GM23338 (cell line): ENCODE results near the gene SMURF2.

Experiments
- CREB1 ChIP-seq: fragments of 250-450 bp; sonication (Bioruptor Pico); IDR thresholded peaks from 2 replicates; pipeline ENCODE4 v1.5.0; 2020; ENCODE audit warnings: low read depth, mild to moderate bottlenecking, moderate library complexity
- CTCF ChIP-seq, 2 experiments: fragments of 200-600 bp in 1 of 2; sonication (generic) in 1 of 2; conservative IDR thresholded peaks; 2 replicates each; pipeline versions ENCODE4 v1.5.1 to v1.6.1; 2016 to 2017; ENCODE audit warnings: antibody characterized with exemption in 2 of 2, low read depth in 2 of 2, mild to moderate bottlenecking in 2 of 2, moderate library complexity in 1 of 2
- ETS1 ChIP-seq: IDR thresholded peaks from 2 replicates; pipeline ENCODE4 v1.6.1; 2016; ENCODE audit warnings: antibody characterized with exemption
- EZH2 ChIP-seq: fragments of 200-600 bp; sonication (generic); IDR thresholded peaks from one replicate; pipeline ENCODE4 v1.8.0; 2017; ENCODE audit warnings: antibody characterized with exemption, mild to moderate bottlenecking, low read depth; ENCODE audit not compliant: unreplicated experiment
- EZH2phosphoT487 ChIP-seq: fragments of 200-600 bp; sonication (generic); IDR thresholded peaks from one replicate; pipeline ENCODE4 v1.8.1; 2018; ENCODE audit warnings: antibody characterized with exemption; ENCODE audit not compliant: unreplicated experiment
- JUNB ChIP-seq: IDR thresholded peaks from one replicate; pipeline ENCODE4 v1.6.1; 2016; ENCODE audit warnings: antibody characterized with exemption; ENCODE audit not compliant: unreplicated experiment
- NANOG ChIP-seq: IDR thresholded peaks from 2 replicates; pipeline ENCODE4 v1.6.1; 2016; ENCODE audit warnings: antibody characterized with exemption, borderline replicate concordance
- POLR2AphosphoS5 ChIP-seq: IDR thresholded peaks from 2 replicates; pipeline ENCODE4 v1.6.1; 2016; ENCODE audit warnings: antibody characterized with exemption, low read depth
- REST ChIP-seq: IDR thresholded peaks from one replicate; pipeline ENCODE4 v1.6.1; 2018; ENCODE audit warnings: antibody characterized with exemption; ENCODE audit not compliant: unreplicated experiment

- TF ChIP-seq CTCF (conservative IDR thresholded peaks at IDR 0.05; ENCODE audit: low read depth in 2 of 2) (peak; percentile 33 to 42), EZH2 (no peak), POLR2AphosphoS5 (no peak), CREB1 (CRISPR knock-in tag) (no peak), REST (no peak), EZH2phosphoT487 (no peak), NANOG (no peak), ETS1 (no peak), JUNB (no peak)
These were observed 154.7 kb downstream of the SMURF2 start for GRCh38 chr17:64507413-64507782.
